ENCODE measurements around the gene MMP24OS.

MMP24OS gene

DNA sequence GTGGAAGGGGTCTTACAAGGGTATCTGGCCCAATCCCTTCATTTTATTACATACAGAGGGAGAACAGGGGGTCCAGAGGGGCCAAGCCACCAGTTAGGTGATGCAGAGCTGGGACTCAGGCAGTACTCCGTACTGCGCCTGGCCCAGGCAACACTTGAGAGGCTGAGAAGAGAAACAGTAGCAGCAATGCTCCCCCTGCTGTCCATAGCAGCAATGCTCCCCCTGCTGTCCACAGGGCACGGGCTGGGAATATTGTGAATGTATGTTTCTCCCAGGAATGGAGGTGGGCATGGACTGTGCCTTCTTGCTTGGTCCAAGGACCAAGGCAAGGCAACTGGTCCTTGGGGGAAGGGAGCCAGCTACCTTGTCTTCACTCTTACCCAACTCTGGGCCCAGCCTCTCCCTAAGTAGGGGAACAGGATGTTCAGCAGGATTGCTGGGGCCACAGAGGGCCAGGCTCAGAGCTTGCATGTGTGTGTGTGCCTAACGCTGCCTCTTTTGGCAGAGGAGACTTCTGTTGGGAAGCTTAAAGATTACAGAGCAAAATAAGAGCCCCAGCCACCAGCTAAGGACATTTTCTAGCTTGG, 29.1 kb upstream of the MMP24OS start:
- peak; percentile 83 for DNase-seq (ENCODE audit: low spot score)

DNA sequence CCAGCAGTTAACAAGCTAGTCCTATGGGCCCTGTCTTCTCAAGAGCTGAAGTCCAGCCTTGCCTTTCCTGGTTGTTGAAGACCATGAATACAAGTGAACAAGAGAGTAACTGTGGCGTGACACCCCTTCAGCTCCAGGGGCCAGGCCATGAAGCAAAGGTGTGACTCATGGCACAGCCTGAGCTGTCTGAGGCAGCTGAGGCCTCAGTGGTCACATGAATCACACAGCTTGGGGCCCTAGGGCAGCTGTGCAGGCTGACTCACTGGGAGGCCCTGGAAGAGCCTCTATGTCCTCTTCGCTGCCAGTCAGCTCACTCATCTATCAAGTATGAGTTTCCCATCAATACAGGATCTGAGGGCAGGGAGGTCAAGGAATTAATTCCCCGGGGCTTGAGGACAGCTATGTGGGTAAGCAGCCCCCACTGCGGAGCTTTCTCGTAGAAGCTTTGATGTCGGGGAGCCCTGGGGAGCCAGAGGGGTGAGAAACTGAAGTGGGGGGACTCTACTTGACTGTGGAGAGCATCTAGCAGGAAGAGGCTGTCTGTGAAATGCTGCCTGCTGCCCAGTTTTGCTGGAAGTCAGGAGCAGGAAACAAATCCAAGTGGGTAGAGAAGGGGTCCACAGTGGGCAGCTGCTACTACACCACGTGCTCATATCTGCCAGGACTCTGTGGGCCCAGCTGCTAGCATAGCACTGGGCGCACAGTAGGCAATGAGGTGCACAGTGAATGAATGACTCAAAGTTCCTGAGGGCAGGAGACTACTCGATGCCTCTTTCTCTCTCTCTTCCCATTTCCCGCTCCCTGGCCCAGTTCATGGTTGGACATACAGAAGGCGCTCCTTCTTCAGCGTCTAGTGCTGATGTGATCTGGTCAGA, 28.0 kb upstream of the MMP24OS start:
- no peak for DNase-seq (ENCODE audit: low spot score)

DNA sequence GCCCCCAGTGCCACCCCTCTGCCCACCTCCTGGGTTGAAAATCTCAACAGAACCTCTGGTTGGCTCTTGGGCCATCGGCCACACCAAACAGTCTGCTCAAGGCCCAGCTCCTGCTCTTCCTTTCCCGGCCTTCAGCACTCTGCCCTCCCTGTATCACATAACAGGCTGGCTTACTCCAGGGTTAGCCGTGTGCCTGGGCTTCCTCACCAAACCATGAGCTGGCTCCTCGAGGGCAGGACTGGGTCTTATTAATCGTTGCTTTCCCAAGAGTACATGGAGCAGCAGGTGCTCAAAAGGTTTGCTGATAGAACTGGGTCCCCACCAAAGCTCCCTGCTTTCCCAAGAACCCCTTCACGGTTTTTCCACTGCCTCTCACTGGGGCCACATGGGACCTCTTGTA, 27.0 kb upstream of the MMP24OS start:
- no peak for DNase-seq (ENCODE audit: low spot score)

DNA sequence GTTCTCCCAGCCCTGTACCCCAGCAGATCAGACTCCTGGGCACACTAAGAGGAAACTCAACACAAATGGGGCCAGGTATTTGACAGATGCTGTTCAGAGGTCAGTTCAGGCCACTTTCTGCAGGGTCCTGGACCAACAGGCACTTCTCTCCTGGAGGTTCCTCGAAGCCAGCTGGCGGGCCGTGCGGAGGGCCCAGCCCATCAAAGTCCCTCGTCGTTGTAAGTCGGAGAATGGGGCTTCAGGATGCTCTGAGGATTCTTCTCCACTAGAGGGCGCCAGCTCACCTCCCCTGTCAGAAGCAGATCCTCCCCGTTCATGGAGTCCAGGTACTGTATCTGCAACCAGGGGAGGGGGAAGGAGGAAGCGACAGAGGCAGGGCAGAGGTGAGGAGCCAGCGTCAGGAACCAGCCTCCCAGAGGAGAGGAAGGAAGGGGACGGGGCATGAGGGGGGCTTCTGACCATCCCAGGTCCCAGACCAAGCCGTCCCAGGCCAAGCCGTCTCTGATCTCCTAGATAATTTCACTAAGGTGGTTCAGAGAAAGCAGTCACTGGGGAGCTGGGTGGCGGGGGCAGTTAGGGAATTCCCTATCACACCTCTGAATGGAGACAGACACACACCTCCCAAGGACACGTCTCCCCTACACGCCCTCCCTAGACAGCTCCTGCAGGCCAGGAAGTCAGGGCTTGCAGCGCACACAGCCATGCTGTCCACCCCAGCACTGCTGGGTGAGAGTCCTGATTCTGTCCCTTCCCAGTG, 26.0 kb upstream of the MMP24OS start:
- peak; percentile 88 for DNase-seq (ENCODE audit: low spot score)

DNA sequence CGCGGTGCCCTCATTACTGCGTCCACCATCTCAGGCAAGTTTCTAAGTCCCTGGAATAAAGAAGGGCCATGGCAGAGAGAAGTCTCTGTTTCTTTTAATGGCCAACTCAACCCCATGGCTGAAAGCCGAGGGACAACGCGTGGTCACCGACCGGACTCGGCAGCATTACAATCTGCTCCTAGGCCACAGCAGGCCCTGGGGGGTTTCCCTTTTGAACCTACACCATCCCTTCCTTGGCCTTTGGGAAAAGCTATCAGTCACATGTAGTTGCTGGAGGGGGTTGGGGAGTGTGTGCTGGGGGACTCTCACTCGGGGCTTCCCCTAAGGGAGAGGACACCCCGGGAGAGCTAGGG, 25.4 kb upstream of the MMP24OS start:
- DNase-seq (ENCODE audit: low spot score): no peak

DNA sequence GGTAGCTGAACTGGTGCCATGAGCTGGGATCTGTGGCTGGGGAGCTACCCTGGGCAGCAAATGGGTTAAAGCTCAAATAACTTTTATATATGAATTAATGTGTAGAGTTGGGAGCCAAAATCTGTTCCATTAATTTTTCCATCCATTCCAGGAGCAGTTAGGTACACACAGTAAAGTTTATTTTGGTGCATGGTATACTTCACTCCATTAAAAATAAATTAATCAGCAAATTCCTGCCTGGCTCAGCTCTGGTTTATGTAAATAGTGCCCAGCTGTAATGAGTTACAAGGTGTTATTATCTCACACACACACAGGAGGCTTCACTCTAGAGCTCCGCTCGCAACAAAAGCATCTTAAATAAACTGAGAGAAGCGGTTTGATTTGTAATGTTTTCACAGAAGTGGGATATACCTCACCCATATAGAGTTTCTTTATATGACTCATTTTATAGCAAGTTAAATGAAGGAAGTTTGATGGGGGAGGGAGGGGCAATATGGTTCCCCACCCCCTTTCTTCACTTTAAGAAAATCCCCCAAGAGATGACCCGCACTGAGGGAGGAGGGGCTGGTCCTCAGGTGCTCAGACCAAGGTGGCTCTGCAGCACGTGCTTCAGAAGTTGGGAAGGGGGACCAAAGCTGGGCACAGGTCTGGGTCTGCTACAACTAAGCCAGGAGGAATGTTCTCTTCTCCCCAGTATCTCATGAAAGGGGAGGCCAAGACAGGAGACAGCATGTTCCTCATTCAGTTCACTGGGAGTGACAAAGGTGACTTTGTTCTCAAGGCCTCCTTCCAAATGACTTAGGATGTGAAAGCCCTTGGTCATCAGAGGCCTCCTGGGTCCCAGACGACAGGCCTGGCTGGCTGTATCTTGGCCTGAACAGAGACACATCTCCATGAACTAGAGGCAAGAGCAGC, 24.8 kb upstream of the MMP24OS start:
- DNase-seq (ENCODE audit: low spot score): no peak

DNA sequence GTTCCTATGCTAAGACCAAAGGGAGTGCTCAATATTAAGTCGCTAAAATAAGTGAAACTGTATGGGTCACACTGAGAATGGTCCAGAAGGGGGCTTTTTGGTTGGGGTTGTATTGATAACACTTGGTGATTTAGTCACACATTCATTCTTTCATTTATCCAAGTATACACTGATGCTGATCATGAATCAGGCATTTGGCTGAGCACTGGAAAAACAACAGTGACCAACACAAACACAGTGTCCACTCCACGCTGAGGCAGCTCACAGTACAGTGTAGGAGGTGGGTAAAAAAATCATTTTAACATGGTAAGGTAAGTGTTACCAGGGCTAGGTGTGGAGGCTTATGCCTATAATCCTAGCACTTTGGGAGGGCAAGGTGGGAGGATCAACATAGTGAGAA, 23.5 kb upstream of the MMP24OS start:
- no peak for DNase-seq (ENCODE audit: low spot score)

DNA sequence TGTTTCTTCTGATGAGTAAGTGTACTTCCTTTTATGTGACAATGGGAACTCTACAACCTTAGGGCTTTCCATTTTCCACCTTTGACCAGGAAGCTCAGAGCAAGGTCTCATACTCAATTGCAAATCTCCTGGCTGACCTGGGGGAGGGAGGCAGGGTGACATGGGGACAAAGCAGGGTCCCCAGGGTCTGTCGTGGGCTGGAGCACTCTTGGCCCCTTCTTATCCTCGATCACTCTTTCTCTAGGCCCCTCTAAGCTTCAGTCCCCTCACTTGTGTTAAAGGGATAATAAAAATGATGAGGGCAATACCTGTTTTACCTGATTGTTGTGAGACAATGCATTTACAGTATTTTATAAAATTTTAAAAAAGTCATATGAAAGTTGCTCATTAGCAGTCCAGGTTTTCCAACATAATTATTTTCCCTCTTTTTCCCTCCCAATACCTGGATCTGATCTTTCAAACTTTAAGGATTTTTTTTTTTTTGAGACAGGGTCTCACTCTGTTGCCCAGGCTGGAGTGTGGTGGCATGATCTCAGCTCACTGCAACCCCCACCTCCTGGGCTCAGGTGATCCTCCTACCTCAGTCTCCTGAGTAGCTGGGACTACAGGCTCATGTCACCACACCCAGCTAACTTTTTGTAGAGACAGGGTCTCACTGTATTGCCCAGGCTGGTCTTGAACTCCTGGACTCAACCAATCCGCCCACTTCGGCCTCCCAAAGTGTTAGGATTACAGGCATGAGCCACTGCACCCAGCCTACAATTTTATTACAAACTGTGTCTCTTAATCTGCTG, 22.7 kb upstream of the MMP24OS start:
- no peak for DNase-seq (ENCODE audit: low spot score)

DNA sequence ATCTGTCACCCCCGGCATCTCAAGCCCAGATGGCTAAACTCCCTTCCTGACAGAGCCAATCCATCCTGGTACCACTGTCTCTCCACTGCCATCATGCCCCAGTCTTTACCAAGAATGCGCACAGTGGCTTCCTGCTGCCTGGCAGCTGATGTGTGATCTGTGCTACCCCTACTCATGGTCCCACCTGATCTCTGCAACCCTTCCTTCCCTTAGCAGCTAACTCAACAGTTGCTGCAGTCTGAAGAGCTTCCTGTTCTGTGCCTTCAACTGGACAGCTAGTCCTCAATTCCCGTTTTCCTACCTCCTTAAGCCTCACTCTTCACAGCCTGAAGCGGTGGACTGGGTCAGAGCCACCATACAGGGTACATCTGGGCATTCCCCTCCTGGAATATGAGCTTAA, 21.9 kb upstream of the MMP24OS start:
- DNase-seq (ENCODE audit: low spot score): no peak

DNA sequence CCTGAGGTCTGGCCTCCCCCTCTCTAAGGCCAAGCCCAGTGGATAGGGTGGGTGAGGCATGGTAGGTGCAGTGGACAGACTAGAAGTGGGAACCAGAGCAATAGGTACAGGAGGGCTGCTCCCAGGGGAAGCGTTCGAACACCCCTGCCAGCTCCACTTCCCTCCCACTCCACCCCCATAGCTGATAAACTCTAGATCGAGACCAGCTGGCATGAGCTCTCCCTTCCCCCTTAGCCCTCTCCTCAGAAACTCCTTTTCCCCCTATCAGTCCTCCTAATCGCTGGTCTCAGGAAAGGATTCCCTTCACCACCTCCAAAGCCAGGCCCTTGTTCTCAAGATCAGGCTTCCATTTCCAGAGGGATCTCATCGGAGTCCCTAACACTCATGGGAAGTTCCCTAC, 20.3 kb upstream of the MMP24OS start:
- DNase-seq (ENCODE audit: low spot score): no peak

DNA sequence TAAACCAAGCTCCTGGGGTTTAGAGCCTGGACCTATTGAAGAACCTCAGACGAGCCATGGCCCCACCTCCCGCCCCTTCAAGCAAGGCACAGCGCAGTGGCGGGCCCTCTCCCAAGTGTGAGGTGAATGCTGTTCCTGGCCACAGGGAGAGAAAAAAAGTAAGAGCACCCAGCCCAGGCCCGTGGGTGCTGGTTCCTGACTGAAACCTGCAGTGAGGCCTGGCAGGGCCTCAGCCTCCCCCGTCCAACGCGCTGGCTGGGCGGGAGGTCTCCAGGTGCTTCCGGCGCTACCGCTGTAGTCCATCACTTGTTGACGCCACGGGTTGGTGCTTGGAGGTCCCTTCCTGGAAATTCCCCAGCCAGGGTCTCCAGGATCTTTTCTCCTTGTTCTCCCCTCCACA, 19.8 kb upstream of the MMP24OS start:
- no peak for DNase-seq (ENCODE audit: low spot score)

DNA sequence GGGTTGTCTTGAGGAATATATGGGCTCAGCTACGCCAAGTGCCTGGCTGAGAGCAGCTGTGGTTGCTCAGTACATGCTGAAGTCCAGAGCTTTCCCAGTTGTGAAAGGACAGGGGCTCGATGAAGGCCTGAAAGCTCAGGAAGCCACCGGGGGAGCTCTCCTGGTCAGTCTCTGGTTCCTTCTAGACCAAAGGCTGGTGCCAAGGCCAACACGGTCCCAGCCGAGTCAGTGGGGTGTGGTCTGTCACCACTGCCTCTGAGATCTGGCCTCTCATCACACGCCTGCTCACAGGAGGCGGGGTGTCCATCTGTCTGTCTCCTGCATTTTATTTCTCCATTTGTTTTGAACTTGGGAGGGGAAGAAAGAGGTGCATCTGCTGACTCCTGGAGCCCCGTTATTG, 19.2 kb upstream of the MMP24OS start:
- DNase-seq (ENCODE audit: low spot score): no peak

DNA sequence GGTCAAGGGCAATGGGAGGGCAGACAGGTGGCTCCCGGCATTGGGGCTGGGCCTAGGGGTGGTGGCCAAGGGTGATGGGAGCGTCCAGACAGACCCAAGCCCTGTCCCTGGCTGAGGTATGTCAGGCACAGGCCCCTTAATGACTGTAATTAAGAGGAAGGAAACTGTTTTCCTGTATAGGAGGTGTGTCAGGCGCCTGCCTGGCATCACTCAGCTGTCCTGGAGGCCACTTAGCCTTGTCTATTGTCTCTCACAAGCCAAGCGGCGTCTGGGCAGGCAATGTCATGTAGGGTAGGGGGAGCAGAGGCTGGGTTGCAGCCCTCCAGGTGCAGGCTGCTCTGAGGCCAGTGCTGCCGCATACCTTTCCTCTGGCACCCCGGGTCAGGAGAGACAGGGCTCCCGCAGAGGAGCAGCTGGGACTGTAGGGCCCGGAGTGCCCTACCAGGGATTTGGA, 18.2 kb upstream of the MMP24OS start:
- DNase-seq (ENCODE audit: low spot score): no peak

DNA sequence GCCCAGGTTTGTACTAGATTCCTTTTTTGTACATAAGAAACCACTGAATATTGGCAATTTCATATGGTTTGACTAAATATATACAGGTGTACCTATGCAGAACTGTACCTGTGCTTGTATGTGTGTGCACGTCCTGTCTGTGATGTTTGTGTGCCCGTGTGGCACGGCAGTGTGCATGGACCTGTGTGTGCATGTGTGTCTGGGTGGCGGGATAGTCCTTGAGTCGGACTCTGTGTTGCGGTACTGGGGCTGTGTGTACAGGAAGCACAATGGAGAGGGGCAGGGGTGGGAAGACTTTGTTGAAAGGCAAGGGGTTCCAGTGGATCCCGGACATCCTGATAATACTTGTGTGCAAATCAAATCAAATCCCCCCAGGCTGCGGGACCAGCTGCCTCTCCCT, 17.8 kb upstream of the MMP24OS start:
- DNase-seq (ENCODE audit: low spot score): no peak

DNA sequence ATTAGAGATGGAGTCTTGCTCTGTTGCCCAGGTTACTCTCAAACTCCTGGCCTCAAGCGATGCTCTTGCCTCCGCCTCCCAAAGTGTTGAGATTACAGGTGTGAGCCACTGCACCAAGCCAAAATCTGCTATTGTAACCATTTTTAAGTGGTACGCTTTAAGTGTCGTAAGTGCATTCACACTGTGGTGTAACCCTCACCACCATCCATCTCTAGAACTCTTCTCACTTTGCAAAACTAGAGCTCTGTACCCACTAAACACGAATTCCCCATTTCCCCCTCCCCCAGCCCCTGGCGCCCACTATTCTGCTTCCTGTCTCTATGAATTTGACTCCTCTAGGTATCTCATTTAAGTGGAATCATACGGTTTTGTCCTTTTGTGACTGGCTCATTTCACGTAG, 17.1 kb upstream of the MMP24OS start:
- no peak for DNase-seq (ENCODE audit: low spot score)

DNA sequence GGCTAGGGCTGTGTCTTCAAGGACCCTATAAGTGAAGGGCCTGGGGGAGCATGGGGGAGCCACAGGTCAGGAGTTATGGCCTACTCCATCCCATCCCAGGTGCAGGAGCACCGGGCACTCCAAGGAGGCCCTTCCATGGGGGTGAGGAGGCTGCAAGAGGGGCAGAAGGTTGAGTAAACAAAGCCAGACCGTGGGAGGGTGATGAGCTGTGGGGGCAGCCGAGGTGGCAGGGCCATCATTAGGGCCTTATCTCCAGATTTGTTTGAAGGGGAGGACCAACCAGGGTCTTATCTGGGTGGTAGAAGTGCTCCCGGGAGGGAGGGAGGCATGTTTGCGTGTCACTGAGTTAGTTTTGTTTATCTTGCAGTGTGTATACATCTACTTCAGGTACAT, 16.4 kb upstream of the MMP24OS start:
- DNase-seq (ENCODE audit: low spot score): no peak

DNA sequence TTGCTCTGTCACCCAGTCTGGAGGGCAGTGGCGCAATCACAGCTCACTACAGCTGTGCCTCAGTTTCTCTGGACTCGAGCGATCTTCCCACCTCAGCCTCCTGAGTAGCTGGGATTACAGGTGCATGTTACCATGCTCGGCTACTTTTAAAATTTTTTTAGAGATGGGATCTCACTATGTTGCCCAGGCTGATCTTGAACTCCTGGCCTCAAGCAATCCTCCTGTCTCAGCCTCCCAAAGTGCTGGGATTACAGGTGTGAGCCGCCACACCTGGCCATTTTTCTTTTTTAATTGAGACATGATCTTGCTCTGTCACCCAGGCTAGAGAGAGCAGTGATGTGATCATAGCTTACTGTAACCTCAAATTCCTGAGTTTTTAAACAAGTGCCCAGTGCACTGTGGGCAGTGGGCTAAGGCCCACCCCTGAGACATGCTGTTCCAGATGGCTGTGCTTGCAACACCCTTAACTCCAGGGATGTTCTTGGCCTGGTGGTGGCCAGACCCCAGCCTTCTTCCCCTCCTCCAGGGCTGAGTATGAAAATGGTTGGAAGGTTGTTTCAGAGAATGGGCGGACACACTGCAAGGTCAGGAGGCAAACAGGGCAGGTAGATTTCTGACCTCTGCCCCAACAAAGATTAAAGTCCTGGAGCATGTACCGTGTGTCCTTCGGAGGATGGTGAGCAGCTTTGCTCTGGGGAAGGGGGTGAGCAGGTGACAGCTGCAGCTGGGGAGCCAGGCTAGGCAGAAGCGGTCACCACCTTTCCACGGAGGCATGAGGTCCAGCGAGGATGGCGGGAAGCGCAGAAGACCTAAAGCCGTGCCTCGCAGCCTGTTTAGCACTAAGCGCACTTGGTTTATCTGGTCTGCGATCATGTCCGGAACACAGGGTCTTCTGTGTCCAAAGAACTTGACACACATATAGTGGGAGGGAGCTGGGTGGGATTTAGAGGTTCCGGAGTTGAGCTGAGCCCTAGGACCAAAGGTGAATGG, 15.7 kb upstream of the MMP24OS start:
- no peak for DNase-seq (ENCODE audit: low spot score)

DNA sequence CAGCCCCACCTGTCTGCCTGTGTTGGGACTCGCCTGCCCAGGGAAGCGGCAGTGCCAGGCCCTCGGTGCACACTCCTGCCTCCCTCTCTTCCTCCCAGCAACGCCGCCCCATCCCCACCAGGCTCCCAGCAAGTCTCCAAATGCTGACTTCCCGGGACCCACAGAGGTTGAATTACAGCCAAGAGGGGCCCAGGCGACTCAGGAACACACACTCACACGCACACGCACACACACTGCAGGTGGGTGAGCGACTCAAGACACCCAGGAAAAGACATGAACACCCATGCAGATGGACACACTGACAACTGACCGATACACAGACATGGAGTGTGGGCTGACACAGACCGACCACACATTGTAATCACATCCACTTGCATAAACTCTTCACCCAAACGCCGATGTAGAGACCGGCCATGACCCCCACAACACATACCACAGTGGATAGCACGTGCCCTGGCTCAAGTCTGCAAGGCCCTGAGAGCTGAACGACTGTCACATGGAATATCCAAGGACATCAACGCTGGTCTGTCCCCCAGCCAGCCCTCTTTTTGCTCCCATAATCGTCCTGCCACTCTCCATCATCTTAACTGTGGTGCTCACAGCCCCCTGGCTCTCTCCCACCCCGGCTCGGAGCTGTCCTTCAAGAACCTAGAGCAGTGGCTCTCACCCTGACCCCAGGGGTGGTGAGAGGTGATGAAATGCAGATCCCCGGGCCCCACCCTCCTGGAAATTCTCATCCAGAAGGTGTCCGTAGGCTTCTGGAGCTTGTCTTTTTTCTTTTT, 14.8 kb upstream of the MMP24OS start:
- no peak for DNase-seq (ENCODE audit: low spot score)
